ENCODE measurements around the gene CNIH2. TPM values are rescaled to one million over a fixed set of nuclear protein-coding genes. Genes with fewer than 3 reads are reported as not detected.

The CNIH2 gene
- total RNA-seq, 1 donor from 2014 or later: 12.2 TPM

DNA sequence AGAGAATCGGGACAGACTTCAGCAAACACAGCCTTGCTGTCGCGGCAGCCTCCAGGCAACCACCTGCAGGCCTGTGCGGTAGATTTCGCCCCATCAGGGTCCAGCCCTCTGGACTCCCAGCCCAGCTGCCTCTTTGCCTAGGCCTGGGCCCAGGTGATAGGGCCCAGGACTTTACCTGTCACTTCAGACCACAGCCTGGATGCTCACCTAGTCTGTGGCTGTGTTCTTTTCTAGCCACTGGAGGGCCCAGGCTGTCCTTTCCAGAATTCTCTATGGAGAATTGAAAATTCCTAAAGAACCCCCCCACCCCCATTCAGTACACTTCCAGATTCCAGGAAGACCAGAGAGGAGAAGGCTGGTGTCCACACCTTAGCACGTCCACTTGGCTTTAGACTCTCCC, 40.1 kb upstream of the CNIH2 start:
- Histone ChIP-seq H3K79me2 (ENCODE audit: insufficient read depth, low read length) (no peaks in the 10 kb centered on the region), H3K4me2 (ENCODE audit: low read length) (no peak overlapping the region), H3K4me3 (ENCODE audit: insufficient read depth, low read depth, low read length) (no peak overlapping the region), H3K27me3 (ENCODE audit: insufficient read depth, low read length) (no peaks in the 10 kb centered on the region), H3K4me1 (ENCODE audit: insufficient read depth, low read length) (no peaks in the 10 kb centered on the region), H3K9me3 (ENCODE audit: insufficient read depth, low read depth, low read length) (no peaks in the 10 kb centered on the region), H2AFZ (ENCODE audit: low read depth, low read length) (no peak overlapping the region), H3K27ac (ENCODE audit: low read depth, low read length) (no peak overlapping the region), H3K36me3 (ENCODE audit: insufficient read depth, low read length) (peaks cover 20% of the 10 kb centered on the region), H3K9ac (ENCODE audit: low read length) (no peak overlapping the region), H4K20me1 (ENCODE audit: insufficient read depth, low read length) (peaks cover 4% of the 10 kb centered on the region)
- TF ChIP-seq EZH2 (IDR thresholded peaks at IDR 0.05; ENCODE audit: insufficient read depth, low read length) (no peak), CTCF (IDR thresholded peaks at IDR 0.05; ENCODE audit: insufficient read depth, low read depth, low read length) (no peak)
- H3K4me3 Mint-ChIP-seq (ENCODE audit: unreplicated experiment): no peak overlapping the region
- no peak for DNase-seq (ENCODE audit: low read depth)
- no peaks in the 10 kb centered on the region for H3K9me3 Mint-ChIP-seq (ENCODE audit: unreplicated experiment)
- no peak overlapping the region for H3K27ac Mint-ChIP-seq (ENCODE audit: unreplicated experiment)
- H3K27me3 Mint-ChIP-seq (ENCODE audit: low read depth, unreplicated experiment): peaks cover under 1% of the 10 kb centered on the region
- H3K4me1 Mint-ChIP-seq (ENCODE audit: low read depth, unreplicated experiment): no peaks in the 10 kb centered on the region
- no peak for FAIRE-seq
- H3K36me3 Mint-ChIP-seq (ENCODE audit: low read depth, unreplicated experiment): peaks cover 26% of the 10 kb centered on the region

- Histone ChIP-seq H2AFZ (ENCODE audit: low read depth, low read length) (no peak overlapping the region), H3K27ac (ENCODE audit: low read depth, low read length) (no peak overlapping the region), H3K79me2 (ENCODE audit: insufficient read depth, low read length) (no peaks in the 10 kb centered on the region), H3K4me3 (ENCODE audit: insufficient read depth, low read depth, low read length) (no peak overlapping the region), H3K4me1 (ENCODE audit: insufficient read depth, low read length) (no peaks in the 10 kb centered on the region), H4K20me1 (ENCODE audit: insufficient read depth, low read length) (peaks cover 4% of the 10 kb centered on the region), H3K9me3 (ENCODE audit: insufficient read depth, low read depth, low read length) (no peaks in the 10 kb centered on the region), H3K36me3 (ENCODE audit: insufficient read depth, low read length) (peaks cover 17% of the 10 kb centered on the region), H3K9ac (ENCODE audit: low read length) (no peak overlapping the region), H3K27me3 (ENCODE audit: insufficient read depth, low read length) (no peaks in the 10 kb centered on the region), H3K4me2 (ENCODE audit: low read length) (no peak overlapping the region)
- Mint-ChIP-seq H3K4me3 (ENCODE audit: unreplicated experiment) (no peak overlapping the region), H3K9me3 (ENCODE audit: unreplicated experiment) (no peaks in the 10 kb centered on the region), H3K4me1 (ENCODE audit: low read depth, unreplicated experiment) (no peaks in the 10 kb centered on the region), H3K27ac (ENCODE audit: unreplicated experiment) (no peak overlapping the region), H3K27me3 (ENCODE audit: low read depth, unreplicated experiment) (no peaks in the 10 kb centered on the region), H3K36me3 (ENCODE audit: low read depth, unreplicated experiment) (peaks cover 18% of the 10 kb centered on the region)
- DNase-seq (ENCODE audit: low read depth) (no peak), FAIRE-seq (no peak)
- TF ChIP-seq CTCF (IDR thresholded peaks at IDR 0.05; ENCODE audit: insufficient read depth, low read depth, low read length) (no peak), EZH2 (IDR thresholded peaks at IDR 0.05; ENCODE audit: insufficient read depth, low read length) (no peak)
Observed at GRCh38 chr11:66238786-66239413, 39.1 kb upstream of the CNIH2 start.

DNA sequence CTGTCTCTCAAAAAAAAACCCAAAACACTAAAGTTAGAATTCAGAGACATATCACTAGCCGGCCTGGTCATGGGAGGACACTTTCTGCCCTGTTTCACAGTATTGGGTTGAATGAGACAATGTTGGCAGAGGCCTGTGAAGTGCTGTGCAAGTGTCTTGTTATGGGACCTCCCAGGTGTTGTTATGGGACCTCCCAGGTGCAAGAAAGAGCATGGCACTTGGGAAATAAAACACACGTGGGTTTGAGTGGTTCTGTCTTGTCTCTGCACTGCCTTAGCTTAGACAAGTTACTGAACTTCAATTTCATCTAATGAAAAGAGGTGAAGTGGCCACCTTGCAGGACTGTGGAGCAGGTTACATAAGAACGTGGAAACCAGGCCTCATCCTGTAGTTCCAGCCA, 38.5 kb upstream of the CNIH2 start:
- no peak overlapping the region for H3K4me3 ChIP-seq (ENCODE audit: insufficient read depth, low read depth, low read length)
- peaks cover 4% of the 10 kb centered on the region for H4K20me1 ChIP-seq (ENCODE audit: insufficient read depth, low read length)
- no peaks in the 10 kb centered on the region for H3K9me3 Mint-ChIP-seq (ENCODE audit: unreplicated experiment)
- H3K27me3 ChIP-seq (ENCODE audit: insufficient read depth, low read length): no peaks in the 10 kb centered on the region
- H3K27me3 Mint-ChIP-seq (ENCODE audit: low read depth, unreplicated experiment): no peaks in the 10 kb centered on the region
- no peaks in the 10 kb centered on the region for H3K9me3 ChIP-seq (ENCODE audit: insufficient read depth, low read depth, low read length)
- peaks cover 17% of the 10 kb centered on the region for H3K36me3 Mint-ChIP-seq (ENCODE audit: low read depth, unreplicated experiment)
- no peak overlapping the region for H3K27ac Mint-ChIP-seq (ENCODE audit: unreplicated experiment)
- no peak overlapping the region for H2AFZ ChIP-seq (ENCODE audit: low read depth, low read length)
- DNase-seq (ENCODE audit: low read depth) (no peak), FAIRE-seq (no peak)
- no peak overlapping the region for H3K4me2 ChIP-seq (ENCODE audit: low read length)
- H3K4me3 Mint-ChIP-seq (ENCODE audit: unreplicated experiment): no peak overlapping the region
- H3K9ac ChIP-seq (ENCODE audit: low read length): no peak overlapping the region
- no peaks in the 10 kb centered on the region for H3K4me1 ChIP-seq (ENCODE audit: insufficient read depth, low read length)
- H3K79me2 ChIP-seq (ENCODE audit: insufficient read depth, low read length): no peaks in the 10 kb centered on the region
- no peak for TF ChIP-seq EZH2 (IDR thresholded peaks at IDR 0.05; ENCODE audit: insufficient read depth, low read length)
- TF ChIP-seq CTCF (IDR thresholded peaks at IDR 0.05; ENCODE audit: insufficient read depth, low read depth, low read length): no peak
- H3K36me3 ChIP-seq (ENCODE audit: insufficient read depth, low read length): peaks cover 14% of the 10 kb centered on the region
- H3K4me1 Mint-ChIP-seq (ENCODE audit: low read depth, unreplicated experiment): no peaks in the 10 kb centered on the region
- H3K27ac ChIP-seq (ENCODE audit: low read depth, low read length): no peak overlapping the region
